ENCODE data around the gene NTN5. TPM values are rescaled to one million over a fixed set of nuclear protein-coding genes. Genes with fewer than 3 reads are reported as not detected.
A peak's percentile ranks its signal among the peaks of the same experiment; 100 is the strongest.

NTN5 gene
- total and polyA plus RNA-seq, 2 donors, result 0.53 to 0.80 TPM

GRCh38 chr19:48619692-48620585 is 52.9 kb downstream of the NTN5 start:
- WGBS, result 27% methylated on average over 6 of the region's 6 CpGs
- H3K27ac ChIP-seq (ENCODE audit: low read depth), result peak overlapping the region; percentile 94
- H3K4me3 ChIP-seq (ENCODE audit: low read depth, low read length), result peak overlapping the region; percentile 52
- no peaks in the 10 kb centered on the region for H3K4me1 ChIP-seq (ENCODE audit: insufficient read depth)
- no peaks in the 10 kb centered on the region for H3K36me3 ChIP-seq (ENCODE audit: insufficient read depth)
- DNase-seq (ENCODE audit: extremely low spot score), result no peak

GRCh38 chr19:48618916-48619691 is 53.7 kb downstream of the NTN5 start, which contains the start of the genes RPL18 and SPHK2:
Gene RPL18, minus strand, starts transcription at chr19:48619178. Its CDS starts 35 bp downstream, at chr19:48619143.
Gene SPHK2, plus strand, starts transcription at chr19:48619506. Its CDS starts 1,009 bp downstream, at chr19:48620515.
- Histone ChIP-seq H3K4me1 (ENCODE audit: insufficient read depth) (no peaks in the 10 kb centered on the region), H3K4me3 (ENCODE audit: low read depth, low read length) (peak within 1 kb of the TSS; percentile 63), H3K27ac (ENCODE audit: low read depth) (peak within 1 kb of the TSS; percentile 94), H3K36me3 (ENCODE audit: insufficient read depth) (no peaks in the 10 kb centered on the region)
- DNase-seq (ENCODE audit: extremely low spot score), result peak; percentile 98
- WGBS, result under 1% methylated on average over 69 of the region's 69 CpGs

- Histone ChIP-seq H3K4me3 (ENCODE audit: low read depth, low read length) (peak overlapping the region; percentile 63), H3K27ac (ENCODE audit: low read depth) (no peak overlapping the region), H3K4me1 (ENCODE audit: insufficient read depth) (no peaks in the 10 kb centered on the region), H3K36me3 (ENCODE audit: insufficient read depth) (no peaks in the 10 kb centered on the region)
- 2% methylated on average over 18 of the region's 18 CpGs for WGBS
- no peak for DNase-seq (ENCODE audit: extremely low spot score)
Measured at GRCh38 chr19:48618278-48618915, 54.4 kb downstream of the NTN5 start.

GRCh38 chr19:48617146-48617937 is 55.5 kb downstream of the NTN5 start:
- Histone ChIP-seq H3K4me3 (ENCODE audit: low read depth, low read length) (no peak overlapping the region), H3K4me1 (ENCODE audit: insufficient read depth) (no peaks in the 10 kb centered on the region), H3K36me3 (ENCODE audit: insufficient read depth) (no peaks in the 10 kb centered on the region), H3K27ac (ENCODE audit: low read depth) (no peak overlapping the region)
- WGBS, result 57% methylated on average over 18 of the region's 18 CpGs
- no peak for DNase-seq (ENCODE audit: extremely low spot score)

GRCh38 chr19:48616491-48617056 is 56.2 kb downstream of the NTN5 start:
- Histone ChIP-seq H3K27ac (ENCODE audit: low read depth) (no peak overlapping the region), H3K4me1 (ENCODE audit: insufficient read depth) (no peaks in the 10 kb centered on the region), H3K36me3 (ENCODE audit: insufficient read depth) (no peaks in the 10 kb centered on the region), H3K4me3 (ENCODE audit: low read depth, low read length) (no peak overlapping the region)
- no peak for DNase-seq (ENCODE audit: extremely low spot score)
- WGBS, result 63% methylated on average over 12 of the region's 12 CpGs

- Histone ChIP-seq H3K4me1 (ENCODE audit: insufficient read depth) (no peaks in the 10 kb centered on the region), H3K27ac (ENCODE audit: low read depth) (no peak overlapping the region), H3K36me3 (ENCODE audit: insufficient read depth) (no peaks in the 10 kb centered on the region), H3K4me3 (ENCODE audit: low read depth, low read length) (no peak overlapping the region)
- DNase-seq (ENCODE audit: extremely low spot score), result no peak
- WGBS, result 84% methylated on average over 16 of the region's 16 CpGs
Measured at GRCh38 chr19:48616041-48616436, 56.8 kb downstream of the NTN5 start.

- no peak overlapping the region for H3K4me3 ChIP-seq (ENCODE audit: low read depth, low read length)
- no peaks in the 10 kb centered on the region for H3K4me1 ChIP-seq (ENCODE audit: insufficient read depth)
- DNase-seq (ENCODE audit: extremely low spot score), result no peak
- H3K27ac ChIP-seq (ENCODE audit: low read depth), result no peak overlapping the region
- no peaks in the 10 kb centered on the region for H3K36me3 ChIP-seq (ENCODE audit: insufficient read depth)
- 69% methylated on average over 19 of the region's 19 CpGs for WGBS
Measured at GRCh38 chr19:48615231-48616040, 57.4 kb downstream of the NTN5 start.

- WGBS, result 40% methylated on average over 31 of the region's 31 CpGs
- Histone ChIP-seq H3K36me3 (ENCODE audit: insufficient read depth) (no peaks in the 10 kb centered on the region), H3K4me3 (ENCODE audit: low read depth, low read length) (no peak within 1 kb of the TSS), H3K27ac (ENCODE audit: low read depth) (peak within 1 kb of the TSS; percentile 0), H3K4me1 (ENCODE audit: insufficient read depth) (no peaks in the 10 kb centered on the region)
- DNase-seq (ENCODE audit: extremely low spot score), result no peak
Measured at GRCh38 chr19:48614436-48615230, 58.2 kb downstream of the NTN5 start, which contains the start of gene FAM83E. Gene FAM83E, minus strand, starts transcription at chr19:48615076. Its CDS starts 1,704 bp downstream, at chr19:48613372.

GRCh38 chr19:48613852-48614435 is 58.9 kb downstream of the NTN5 start:
- Histone ChIP-seq H3K4me1 (ENCODE audit: insufficient read depth) (no peaks in the 10 kb centered on the region), H3K36me3 (ENCODE audit: insufficient read depth) (no peaks in the 10 kb centered on the region), H3K4me3 (ENCODE audit: low read depth, low read length) (no peak overlapping the region), H3K27ac (ENCODE audit: low read depth) (peak overlapping the region; percentile 0)
- 60% methylated on average over 13 of the region's 13 CpGs for WGBS
- no peak for DNase-seq (ENCODE audit: extremely low spot score)

GRCh38 chr19:48613024-48613851 is 59.6 kb downstream of the NTN5 start:
- WGBS, result 86% methylated on average over 39 of the region's 39 CpGs
- Histone ChIP-seq H3K4me1 (ENCODE audit: insufficient read depth) (no peaks in the 10 kb centered on the region), H3K36me3 (ENCODE audit: insufficient read depth) (no peaks in the 10 kb centered on the region), H3K27ac (ENCODE audit: low read depth) (no peak overlapping the region), H3K4me3 (ENCODE audit: low read depth, low read length) (no peak overlapping the region)
- no peak for DNase-seq (ENCODE audit: extremely low spot score)
